IMR-90 (cell line): Measurements from ENCODE around the gene AUTS2.

Experiments used
- BHLHE40 ChIP-seq: fragments of 150-350 bp; IDR thresholded peaks from 2 replicates; pipeline ENCODE4 v1.6.1; 2016; ENCODE audit warnings: mild to moderate bottlenecking, low read depth, low read length
- CEBPB ChIP-seq: IDR thresholded peaks from 2 replicates; pipeline ENCODE4 v1.6.1; 2012; ENCODE audit warnings: low read depth, low read length, improper control_type of control experiment
- CHD1 ChIP-seq: IDR thresholded peaks from 2 replicates; pipeline ENCODE4 v1.6.1; 2012; ENCODE audit warnings: low read depth, low read length, improper control_type of control experiment
- MAFK ChIP-seq: IDR thresholded peaks from 2 replicates; pipeline ENCODE4 v1.6.1; 2012; ENCODE audit warnings: low read depth, low read length, improper control_type of control experiment
- MAZ ChIP-seq: IDR thresholded peaks from 2 replicates; pipeline ENCODE4 v1.6.1; 2012; ENCODE audit warnings: low read depth, mild to moderate bottlenecking, low read length, improper control_type of control experiment, moderate library complexity, borderline replicate concordance
- MXI1 ChIP-seq: IDR thresholded peaks from 2 replicates; pipeline ENCODE4 v1.6.1; 2012; ENCODE audit warnings: low read depth, mild to moderate bottlenecking, low read length, moderate library complexity, borderline replicate concordance
- NFE2L2 ChIP-seq: fragments of 150-350 bp; IDR thresholded peaks from 2 replicates; pipeline ENCODE4 v1.6.1; 2016; ENCODE audit warnings: low read depth, mild to moderate bottlenecking, low read length
- POLR2A ChIP-seq: IDR thresholded peaks from 2 replicates; pipeline ENCODE4 v1.6.1; 2012; ENCODE audit warnings: mild to moderate bottlenecking, low read depth, low read length
- RAD21 ChIP-seq: IDR thresholded peaks from 2 replicates; pipeline ENCODE4 v1.6.1; 2012; ENCODE audit warnings: low read length, improper control_type of control experiment
- RCOR1 ChIP-seq: IDR thresholded peaks from 2 replicates; pipeline ENCODE4 v1.6.1; 2012; ENCODE audit warnings: mild to moderate bottlenecking, low read length, improper control_type of control experiment; ENCODE audit not compliant: insufficient replicate concordance
- RFX5 ChIP-seq: IDR thresholded peaks from 2 replicates; pipeline ENCODE4 v1.8.0; 2012; ENCODE audit warnings: low read depth, mild to moderate bottlenecking, low read length, moderate library complexity
- SMC3 ChIP-seq: fragments of 150-350 bp; IDR thresholded peaks from 2 replicates; pipeline ENCODE4 v1.6.1; 2016; ENCODE audit warnings: low read depth, mild to moderate bottlenecking, antibody characterized with exemption, low read length, moderate library complexity
- TF ChIP-seq, protein P1 (sequence below): conservative IDR thresholded peaks from 2 replicates; pipeline ENCODE4 v1.5.1; 2012; ENCODE audit warnings: mild to moderate bottlenecking, low read depth, low read length, improper control_type of control experiment
- TF ChIP-seq, protein P2 (sequence below): fragments of 150-350 bp; IDR thresholded peaks from 2 replicates; pipeline ENCODE4 v1.6.1; 2017; ENCODE audit warnings: mild to moderate bottlenecking, antibody characterized with exemption, low read length, low read depth

DNA sequence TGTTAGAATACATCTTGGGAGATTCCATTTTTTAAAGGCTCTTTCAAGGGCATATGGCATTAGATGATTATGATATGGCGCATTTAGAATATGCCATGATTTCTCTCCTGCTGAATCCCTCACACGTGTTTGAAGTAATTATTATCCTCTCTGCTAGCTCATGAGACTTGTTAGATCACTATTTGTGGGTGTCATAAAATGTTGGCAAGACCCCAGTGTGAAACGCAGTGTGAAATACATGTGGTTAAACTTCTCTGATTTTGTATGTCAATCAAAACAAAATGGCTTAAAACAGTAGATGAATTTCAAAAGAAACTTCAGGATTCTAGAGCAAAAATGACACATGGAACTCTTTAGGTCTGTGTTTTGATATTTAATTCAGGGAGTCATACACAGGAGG, 560.8 kb downstream of the AUTS2 start:
- no peak for TF ChIP-seq SMC3
- TF ChIP-seq, protein P1, sequence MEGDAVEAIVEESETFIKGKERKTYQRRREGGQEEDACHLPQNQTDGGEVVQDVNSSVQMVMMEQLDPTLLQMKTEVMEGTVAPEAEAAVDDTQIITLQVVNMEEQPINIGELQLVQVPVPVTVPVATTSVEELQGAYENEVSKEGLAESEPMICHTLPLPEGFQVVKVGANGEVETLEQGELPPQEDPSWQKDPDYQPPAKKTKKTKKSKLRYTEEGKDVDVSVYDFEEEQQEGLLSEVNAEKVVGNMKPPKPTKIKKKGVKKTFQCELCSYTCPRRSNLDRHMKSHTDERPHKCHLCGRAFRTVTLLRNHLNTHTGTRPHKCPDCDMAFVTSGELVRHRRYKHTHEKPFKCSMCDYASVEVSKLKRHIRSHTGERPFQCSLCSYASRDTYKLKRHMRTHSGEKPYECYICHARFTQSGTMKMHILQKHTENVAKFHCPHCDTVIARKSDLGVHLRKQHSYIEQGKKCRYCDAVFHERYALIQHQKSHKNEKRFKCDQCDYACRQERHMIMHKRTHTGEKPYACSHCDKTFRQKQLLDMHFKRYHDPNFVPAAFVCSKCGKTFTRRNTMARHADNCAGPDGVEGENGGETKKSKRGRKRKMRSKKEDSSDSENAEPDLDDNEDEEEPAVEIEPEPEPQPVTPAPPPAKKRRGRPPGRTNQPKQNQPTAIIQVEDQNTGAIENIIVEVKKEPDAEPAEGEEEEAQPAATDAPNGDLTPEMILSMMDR = no peak
- no peak for TF ChIP-seq CEBPB
- TF ChIP-seq MXI1 = no peak
- TF ChIP-seq POLR2A = no peak
- TF ChIP-seq, protein P2, sequence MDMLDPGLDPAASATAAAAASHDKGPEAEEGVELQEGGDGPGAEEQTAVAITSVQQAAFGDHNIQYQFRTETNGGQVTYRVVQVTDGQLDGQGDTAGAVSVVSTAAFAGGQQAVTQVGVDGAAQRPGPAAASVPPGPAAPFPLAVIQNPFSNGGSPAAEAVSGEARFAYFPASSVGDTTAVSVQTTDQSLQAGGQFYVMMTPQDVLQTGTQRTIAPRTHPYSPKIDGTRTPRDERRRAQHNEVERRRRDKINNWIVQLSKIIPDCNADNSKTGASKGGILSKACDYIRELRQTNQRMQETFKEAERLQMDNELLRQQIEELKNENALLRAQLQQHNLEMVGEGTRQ = no peak
- no peak for TF ChIP-seq NFE2L2
- no peak for TF ChIP-seq MAZ
- no peak for TF ChIP-seq RAD21
- TF ChIP-seq BHLHE40 = no peak
- no peak for TF ChIP-seq RFX5
- no peak for TF ChIP-seq MAFK
- no peak for TF ChIP-seq CHD1
- TF ChIP-seq RCOR1 = no peak
